T-helper 17 cell (primary cell): ENCODE measurements around the gene CCDC77. TPM values are rescaled to one million over a fixed set of nuclear protein-coding genes. Genes with fewer than 3 reads are reported as not detected.

Experiments used
- ATAC-seq: fragments of 150-1000 bp; cut with Tn5 transposase; 2 replicates; pipeline ENCODE4 v1.10.0; 2021; ENCODE audit warnings: mild to moderate bottlenecking, moderate library complexity
- DNase-seq, 3 donors: peaks; one replicate each; pipeline versions ENCODE4 v3.0.0 to v3.0.0-alpha.2; 2020 to 2021
- H3K9me3 ChIP-seq: one replicate; pipeline ENCODE4 v1.7.0; 2013; ENCODE audit warnings: low read length, mild to moderate bottlenecking; ENCODE audit not compliant: control insufficient read depth, poor library complexity, severe bottlenecking
- H3K27ac Mint-ChIP-seq: one replicate; pipeline ENCODE4 v1.8.0; 2022; ENCODE audit warnings: mild to moderate bottlenecking, moderate library complexity, mixed read lengths
- H3K27me3 Mint-ChIP-seq: one replicate; pipeline ENCODE4 v1.8.0; 2022; ENCODE audit warnings: mixed read lengths
- H3K36me3 Mint-ChIP-seq: one replicate; pipeline ENCODE4 v1.8.0; 2022; ENCODE audit warnings: low read depth, mixed read lengths
- H3K4me1 Mint-ChIP-seq: one replicate; pipeline ENCODE4 v1.8.0; 2022; ENCODE audit warnings: mild to moderate bottlenecking, mixed read lengths
- H3K4me3 Mint-ChIP-seq: one replicate; pipeline ENCODE4 v1.8.0; 2022; ENCODE audit warnings: mild to moderate bottlenecking, moderate library complexity, mixed read lengths
- total RNA-seq, 4 donors: library from RNA in 2 of 4; stranded (reverse) in 2 of 4; gene quantifications; one replicate each; pipeline ENCODE4 v1.2.3 and lab custom pipeline; 2022 to 2026

Gene CCDC77
- total RNA-seq, 2 donors from 2014 or later, result 5.6 to 8.4 TPM

GRCh38 chr12:459430-460258, 58.2 kb downstream of the CCDC77 start, which contains the start of gene B4GALNT3:
Gene B4GALNT3 (plus strand): TSS chr12:459939. CDS start chr12:460377, 438 bp downstream.
- Mint-ChIP-seq H3K4me3 (peak within 1 kb of the TSS; percentile 91), H3K36me3 (no peaks in the 10 kb centered on the region), H3K27ac (peak within 1 kb of the TSS; percentile 81), H3K27me3 (peaks cover 7% of the 10 kb centered on the region), H3K4me1 (peaks cover 18% of the 10 kb centered on the region)
- ATAC-seq (peak; percentile 79), DNase-seq (peak; percentile 30 to 43 (median 36))
- no peaks in the 10 kb centered on the region for H3K9me3 ChIP-seq

- H3K9me3 ChIP-seq, result no peaks in the 10 kb centered on the region
- peak overlapping the region; percentile 91 for H3K4me3 Mint-ChIP-seq
- peak; percentile 70 for ATAC-seq
- DNase-seq, result peak; percentile 26 to 36 (median 28)
- peaks cover 7% of the 10 kb centered on the region for H3K27me3 Mint-ChIP-seq
- H3K4me1 Mint-ChIP-seq, result peaks cover 19% of the 10 kb centered on the region
- peak overlapping the region; percentile 81 for H3K27ac Mint-ChIP-seq
- no peaks in the 10 kb centered on the region for H3K36me3 Mint-ChIP-seq
These were observed 59.1 kb downstream of the CCDC77 start for GRCh38 chr12:460261-461230.

GRCh38 chr12:461425-461824, 60.0 kb downstream of the CCDC77 start:
- peak overlapping the region; percentile 91 for H3K4me3 Mint-ChIP-seq
- H3K27me3 Mint-ChIP-seq, result peaks cover 7% of the 10 kb centered on the region
- peak overlapping the region; percentile 81 for H3K27ac Mint-ChIP-seq
- no peaks in the 10 kb centered on the region for H3K9me3 ChIP-seq
- H3K4me1 Mint-ChIP-seq, result peaks cover 19% of the 10 kb centered on the region
- DNase-seq (no peak), ATAC-seq (no peak)
- H3K36me3 Mint-ChIP-seq, result no peaks in the 10 kb centered on the region

- Mint-ChIP-seq H3K4me3 (no peak overlapping the region), H3K4me1 (peaks cover 19% of the 10 kb centered on the region), H3K36me3 (no peaks in the 10 kb centered on the region), H3K27me3 (peaks cover 7% of the 10 kb centered on the region), H3K27ac (no peak overlapping the region)
- H3K9me3 ChIP-seq, result no peaks in the 10 kb centered on the region
- no peak for DNase-seq
- no peak for ATAC-seq
These were observed 61.7 kb downstream of the CCDC77 start for GRCh38 chr12:462936-463705.

GRCh38 chr12:464484-465267, 63.2 kb downstream of the CCDC77 start:
- no peak for DNase-seq
- Mint-ChIP-seq H3K4me1 (peaks cover 16% of the 10 kb centered on the region), H3K27me3 (peaks cover 6% of the 10 kb centered on the region), H3K36me3 (no peaks in the 10 kb centered on the region), H3K27ac (no peak overlapping the region), H3K4me3 (no peak overlapping the region)
- no peaks in the 10 kb centered on the region for H3K9me3 ChIP-seq
- no peak for ATAC-seq

- ATAC-seq (no peak), DNase-seq (no peak)
- Mint-ChIP-seq H3K4me3 (no peak overlapping the region), H3K27me3 (peaks cover 6% of the 10 kb centered on the region), H3K4me1 (peaks cover 13% of the 10 kb centered on the region), H3K36me3 (no peaks in the 10 kb centered on the region), H3K27ac (no peak overlapping the region)
- H3K9me3 ChIP-seq, result no peaks in the 10 kb centered on the region
These were observed 64.6 kb downstream of the CCDC77 start for GRCh38 chr12:466039-466438.

GRCh38 chr12:466762-467161, 65.3 kb downstream of the CCDC77 start:
- no peaks in the 10 kb centered on the region for H3K9me3 ChIP-seq
- no peak overlapping the region for H3K27ac Mint-ChIP-seq
- no peak for DNase-seq
- no peak overlapping the region for H3K4me3 Mint-ChIP-seq
- no peak for ATAC-seq
- H3K4me1 Mint-ChIP-seq, result peaks cover 11% of the 10 kb centered on the region
- H3K27me3 Mint-ChIP-seq, result peaks cover 6% of the 10 kb centered on the region
- no peaks in the 10 kb centered on the region for H3K36me3 Mint-ChIP-seq

- no peaks in the 10 kb centered on the region for H3K9me3 ChIP-seq
- Mint-ChIP-seq H3K27ac (no peak overlapping the region), H3K4me1 (peaks cover 7% of the 10 kb centered on the region), H3K27me3 (peaks cover 8% of the 10 kb centered on the region), H3K4me3 (no peak overlapping the region), H3K36me3 (no peaks in the 10 kb centered on the region)
- ATAC-seq (no peak), DNase-seq (no peak)
These were observed 66.1 kb downstream of the CCDC77 start for GRCh38 chr12:467591-467990.

GRCh38 chr12:468671-469389, 67.4 kb downstream of the CCDC77 start:
- peaks cover 4% of the 10 kb centered on the region for H3K36me3 Mint-ChIP-seq
- no peak overlapping the region for H3K4me3 Mint-ChIP-seq
- H3K27me3 Mint-ChIP-seq, result peaks cover 21% of the 10 kb centered on the region
- peaks cover 2% of the 10 kb centered on the region for H3K4me1 Mint-ChIP-seq
- ATAC-seq (no peak), DNase-seq (no peak)
- H3K27ac Mint-ChIP-seq, result no peak overlapping the region
- H3K9me3 ChIP-seq, result no peaks in the 10 kb centered on the region

- H3K36me3 Mint-ChIP-seq, result peaks cover 5% of the 10 kb centered on the region
- H3K27me3 Mint-ChIP-seq, result peaks cover 29% of the 10 kb centered on the region
- DNase-seq (no peak), ATAC-seq (no peak)
- no peaks in the 10 kb centered on the region for H3K4me1 Mint-ChIP-seq
- no peak overlapping the region for H3K4me3 Mint-ChIP-seq
- no peaks in the 10 kb centered on the region for H3K9me3 ChIP-seq
- H3K27ac Mint-ChIP-seq, result no peak overlapping the region
These were observed 68.7 kb downstream of the CCDC77 start for GRCh38 chr12:470133-470532.

- DNase-seq, result no peak
- no peak overlapping the region for H3K27ac Mint-ChIP-seq
- peaks cover 7% of the 10 kb centered on the region for H3K36me3 Mint-ChIP-seq
- no peak overlapping the region for H3K4me3 Mint-ChIP-seq
- ATAC-seq, result no peak
- peaks cover 44% of the 10 kb centered on the region for H3K27me3 Mint-ChIP-seq
- no peaks in the 10 kb centered on the region for H3K9me3 ChIP-seq
- H3K4me1 Mint-ChIP-seq, result peaks cover 6% of the 10 kb centered on the region
These were observed 71.8 kb downstream of the CCDC77 start for GRCh38 chr12:473198-473597.
